HG03039 (cell line): Measurements from ENCODE around the gene ALG8.
A peak's percentile ranks its signal among the peaks of the same experiment; 100 is the strongest.

Experiments
- ATAC-seq: cut with Tn5 transposase; IDR thresholded peaks from one replicate; pipeline ENCODE4 v1.9.1; 2021; ENCODE audit warnings: mild to moderate bottlenecking, moderate library complexity; ENCODE audit not compliant: unreplicated experiment

ALG8 gene

DNA sequence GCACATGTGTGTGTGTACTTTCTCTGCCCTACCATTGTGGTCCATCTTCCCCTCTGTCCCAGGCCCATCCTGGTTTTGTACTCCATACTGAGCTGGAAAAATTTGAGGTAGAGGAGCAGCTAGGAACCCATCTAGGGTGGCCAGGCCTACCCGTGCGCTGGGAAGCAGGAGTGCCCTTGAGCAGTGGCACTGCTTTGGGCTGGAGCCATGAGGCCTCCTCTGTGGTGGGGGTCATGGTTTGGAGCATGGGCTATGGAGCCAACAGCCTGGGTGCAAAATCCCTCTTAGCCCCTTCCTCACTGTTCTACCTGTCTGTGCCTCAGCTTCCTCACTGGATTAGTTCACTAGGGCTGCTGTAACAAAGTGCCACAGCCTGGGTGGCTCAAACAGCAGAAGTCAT, 21.9 kb upstream of the ALG8 start:
- no peak for ATAC-seq

DNA sequence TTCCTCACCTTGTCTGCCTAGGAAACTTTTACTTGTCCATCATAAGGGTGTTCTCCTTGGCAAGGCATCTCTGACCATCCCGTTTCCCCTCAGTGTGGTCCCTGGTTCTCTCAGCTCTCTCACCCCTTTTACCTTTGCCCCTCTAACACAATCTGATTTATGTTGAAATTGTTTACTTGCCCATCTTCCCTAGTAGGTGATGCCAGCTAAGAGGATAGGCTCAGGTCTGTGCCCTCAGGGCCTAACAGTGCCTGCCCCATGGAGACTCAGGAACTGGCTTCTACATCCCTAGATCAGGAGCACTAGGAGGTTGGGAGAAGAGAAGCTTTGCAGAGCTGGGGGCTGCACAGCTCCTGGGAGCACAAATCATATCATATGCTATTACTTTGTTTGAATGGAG, 21.1 kb upstream of the ALG8 start:
- no peak for ATAC-seq

DNA sequence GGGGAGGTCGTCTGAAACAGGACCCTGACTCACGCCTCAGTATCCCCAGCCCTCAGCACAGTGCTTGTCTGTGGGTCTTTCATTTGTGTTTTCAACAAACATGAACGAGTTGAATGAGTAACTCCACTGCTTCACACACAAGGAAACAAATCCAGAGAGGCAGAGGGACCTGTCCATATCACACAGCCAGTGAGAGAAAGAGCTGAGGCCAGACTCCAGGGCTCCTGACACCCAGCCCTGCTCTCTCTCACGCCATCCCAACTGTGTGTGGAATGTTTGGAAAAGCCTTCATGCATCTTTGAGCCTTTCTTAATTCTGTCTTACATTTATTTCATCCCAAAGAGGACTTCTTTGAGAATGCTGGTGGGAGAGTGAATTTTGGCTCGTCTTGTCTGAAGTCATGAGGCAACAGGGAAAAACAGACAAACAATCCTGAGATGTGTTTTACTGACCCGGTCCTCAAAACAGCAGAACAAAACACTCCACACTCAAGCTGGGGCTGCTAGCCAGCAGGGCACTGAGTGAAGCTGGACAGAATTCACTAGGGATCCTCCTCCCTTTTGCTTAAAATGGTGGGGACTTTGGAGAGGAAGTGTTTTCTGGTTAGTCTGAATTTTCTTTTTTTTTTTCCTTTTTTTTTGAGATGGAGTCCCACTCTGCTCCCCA, 19.7 kb upstream of the ALG8 start:
- no peak for ATAC-seq

DNA sequence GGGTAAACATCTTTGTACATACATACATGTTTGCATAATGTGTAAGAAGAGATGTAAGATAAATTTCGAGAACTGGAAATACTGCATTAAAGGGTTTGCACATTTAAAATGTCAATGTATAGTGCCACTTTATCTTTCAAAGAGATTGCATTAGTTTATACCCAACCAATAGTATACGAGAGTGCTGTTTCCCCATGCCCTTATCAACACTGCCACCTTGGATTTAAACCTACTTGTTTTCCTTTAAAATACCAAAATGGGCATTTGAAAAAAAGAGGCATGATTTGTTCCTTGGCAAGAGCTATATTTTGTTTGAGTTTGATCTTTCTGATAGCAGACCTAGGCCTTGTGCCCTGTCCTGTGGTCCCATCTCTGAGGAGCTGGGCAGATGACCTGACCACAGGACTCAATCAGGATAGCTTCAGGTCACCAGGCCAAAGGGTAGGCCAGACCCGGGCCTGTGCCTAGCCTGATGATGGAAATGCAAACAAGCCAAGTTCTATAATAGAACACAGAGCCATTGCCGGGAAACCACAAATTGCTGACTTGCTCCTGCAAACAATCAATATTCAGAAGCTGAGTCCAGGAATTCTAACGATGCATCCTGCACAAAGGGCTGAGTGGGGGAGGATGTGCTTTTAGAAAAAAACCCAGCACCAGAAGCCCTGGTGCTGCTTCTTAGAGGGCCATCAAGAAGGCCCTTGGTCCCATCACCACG, 16.9 kb upstream of the ALG8 start:
- ATAC-seq = no peak

DNA sequence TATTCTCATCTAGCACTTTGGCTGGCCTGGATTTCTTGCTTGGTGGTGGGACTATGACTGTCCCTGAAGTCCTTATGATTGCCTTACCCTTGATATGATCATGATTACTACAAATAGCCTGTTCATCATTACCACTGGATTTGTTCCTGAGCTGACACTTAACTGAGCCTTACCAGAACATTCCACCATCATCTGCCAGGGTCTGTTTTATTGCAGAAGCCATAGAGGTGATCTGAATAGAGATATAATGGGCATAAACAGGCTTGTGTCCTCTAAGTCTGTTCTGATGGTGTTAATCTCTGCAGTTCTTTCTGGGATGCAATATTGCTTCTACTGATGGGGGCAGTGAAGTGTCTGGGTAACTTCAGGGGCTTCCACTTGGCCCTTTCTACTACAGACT, 12.4 kb upstream of the ALG8 start:
- no peak for ATAC-seq

DNA sequence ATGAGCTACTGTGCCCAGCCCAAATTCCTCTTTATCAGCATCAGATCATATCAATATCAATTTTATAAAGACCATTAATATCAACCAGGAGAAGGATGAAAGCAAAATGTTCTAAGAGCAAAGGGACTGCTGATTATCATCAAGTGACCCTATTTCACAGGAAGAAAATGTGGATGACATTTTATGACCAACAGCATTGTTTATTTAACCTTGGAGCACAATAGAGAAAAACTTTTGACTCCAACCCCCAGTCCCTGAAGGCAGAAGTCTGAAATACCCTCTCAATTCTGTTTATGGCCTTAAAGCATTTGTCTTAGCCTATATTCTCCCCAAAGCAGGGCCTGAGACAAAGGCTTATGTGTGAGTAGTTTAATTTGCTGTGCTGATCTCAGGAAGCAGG, 11.3 kb upstream of the ALG8 start:
- no peak for ATAC-seq

DNA sequence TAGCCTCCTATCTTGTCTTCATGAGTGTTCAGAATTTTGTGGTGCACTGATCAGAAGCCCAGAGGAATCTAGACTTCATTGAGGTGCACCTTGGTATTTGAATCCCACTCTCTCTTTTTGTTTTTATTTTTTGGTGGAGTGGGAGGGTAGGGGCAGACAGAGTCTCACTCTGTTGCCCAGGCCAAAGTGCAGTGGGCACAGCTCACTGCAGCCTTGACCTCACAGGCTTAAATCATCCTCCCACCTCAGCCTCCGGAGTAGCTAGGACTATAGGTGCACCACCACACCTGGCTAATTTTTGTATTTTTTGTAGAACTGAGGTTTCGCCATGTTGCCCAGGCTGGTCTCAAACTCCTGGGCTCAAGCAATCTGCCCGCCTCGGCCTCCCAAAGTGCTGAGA, 10.9 kb upstream of the ALG8 start:
- ATAC-seq = no peak

DNA sequence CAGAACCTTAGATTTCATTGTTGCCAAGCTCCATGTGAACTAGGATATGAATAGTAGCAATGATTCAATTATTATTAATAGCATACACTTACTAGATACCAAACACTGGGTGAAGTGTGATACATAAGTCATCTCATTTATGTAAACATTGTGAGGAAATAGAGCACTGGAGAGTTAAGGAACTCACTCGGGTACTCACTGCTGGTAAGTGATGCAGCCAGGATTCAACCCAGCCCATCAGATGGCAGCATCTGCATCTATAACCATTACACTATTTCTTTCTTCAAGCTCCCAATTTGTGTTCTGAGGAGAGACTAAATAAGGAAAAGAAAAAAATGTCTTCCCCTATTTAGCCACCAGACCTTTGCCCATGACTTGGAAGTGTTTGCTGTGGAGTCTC, 10.2 kb upstream of the ALG8 start:
- no peak for ATAC-seq

DNA sequence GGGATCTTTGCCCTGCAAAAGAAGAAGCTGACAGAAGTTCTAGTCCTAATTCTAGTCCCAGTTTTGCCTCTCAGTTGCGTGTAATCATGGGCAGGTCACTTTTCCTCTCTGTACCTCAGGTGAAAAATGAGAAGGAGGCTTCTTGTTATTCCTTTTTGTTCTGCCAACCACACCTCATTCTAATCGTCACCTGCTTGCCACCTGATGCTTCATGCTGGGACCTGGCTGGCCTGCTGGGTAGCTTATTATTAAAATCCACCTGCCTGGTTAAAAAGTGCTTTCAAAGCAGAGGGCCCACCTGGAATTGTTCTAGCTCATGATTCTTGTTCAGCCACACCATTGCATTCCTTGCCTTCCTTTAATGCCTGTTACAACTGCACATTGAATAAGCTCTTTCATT, 8.4 kb upstream of the ALG8 start:
- no peak for ATAC-seq

DNA sequence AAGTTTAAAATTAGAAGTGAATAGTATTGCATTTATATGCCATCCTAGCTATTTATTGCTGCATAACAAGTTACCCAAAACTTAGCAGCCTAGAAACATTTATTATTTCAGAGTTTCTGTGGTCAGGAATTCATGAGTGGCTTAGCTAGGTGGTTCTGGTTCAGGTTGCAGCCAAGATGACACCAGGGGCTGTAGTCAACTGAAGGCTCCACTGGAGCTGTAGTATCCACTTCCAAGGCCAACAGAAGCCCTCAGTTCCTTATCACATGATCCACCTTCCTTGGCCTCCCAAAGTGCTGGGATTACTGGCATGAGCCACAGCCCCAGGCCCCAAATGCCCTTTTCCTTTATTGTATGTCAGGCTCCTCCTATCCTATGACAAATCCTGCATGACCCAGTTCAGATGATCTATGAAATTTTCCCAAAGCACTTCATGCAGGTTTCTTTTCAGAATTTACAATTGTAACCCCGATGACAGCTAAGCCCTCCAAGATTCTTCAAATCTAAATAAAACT, 6.1 kb upstream of the ALG8 start:
- no peak for ATAC-seq

DNA sequence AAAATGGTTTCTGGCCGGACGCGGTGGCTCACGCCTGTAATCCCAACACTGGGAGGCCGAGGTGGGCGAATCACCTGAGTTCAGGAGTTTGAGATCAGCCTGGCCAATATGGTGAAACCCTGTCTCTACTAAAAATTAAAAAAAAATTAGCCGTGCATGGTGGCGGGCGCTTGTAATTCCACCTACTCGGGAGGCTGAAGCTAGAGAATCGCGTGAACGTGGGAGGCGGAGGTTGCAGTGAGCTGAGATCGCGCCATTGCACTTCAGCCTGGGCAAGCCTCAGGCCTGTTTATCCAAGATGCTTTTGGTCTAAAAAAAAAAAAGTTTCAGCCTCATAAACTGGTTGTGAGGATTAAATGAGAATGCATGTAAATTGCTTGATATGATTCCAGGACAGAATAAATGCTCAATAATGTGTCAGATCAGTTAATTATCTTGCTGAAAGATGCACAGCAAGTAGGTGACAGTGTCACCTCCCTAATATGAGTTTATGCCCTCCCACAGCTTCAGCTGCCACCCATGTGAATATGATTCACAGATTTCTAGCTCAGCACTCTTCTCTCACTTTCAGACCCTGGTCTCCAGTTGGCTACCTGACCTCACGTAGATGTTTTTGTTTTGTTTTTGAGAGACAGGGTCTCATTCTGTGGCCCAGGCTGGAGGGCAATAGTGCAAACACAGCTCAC, 1.1 kb upstream of the ALG8 start:
- no peak for ATAC-seq

DNA sequence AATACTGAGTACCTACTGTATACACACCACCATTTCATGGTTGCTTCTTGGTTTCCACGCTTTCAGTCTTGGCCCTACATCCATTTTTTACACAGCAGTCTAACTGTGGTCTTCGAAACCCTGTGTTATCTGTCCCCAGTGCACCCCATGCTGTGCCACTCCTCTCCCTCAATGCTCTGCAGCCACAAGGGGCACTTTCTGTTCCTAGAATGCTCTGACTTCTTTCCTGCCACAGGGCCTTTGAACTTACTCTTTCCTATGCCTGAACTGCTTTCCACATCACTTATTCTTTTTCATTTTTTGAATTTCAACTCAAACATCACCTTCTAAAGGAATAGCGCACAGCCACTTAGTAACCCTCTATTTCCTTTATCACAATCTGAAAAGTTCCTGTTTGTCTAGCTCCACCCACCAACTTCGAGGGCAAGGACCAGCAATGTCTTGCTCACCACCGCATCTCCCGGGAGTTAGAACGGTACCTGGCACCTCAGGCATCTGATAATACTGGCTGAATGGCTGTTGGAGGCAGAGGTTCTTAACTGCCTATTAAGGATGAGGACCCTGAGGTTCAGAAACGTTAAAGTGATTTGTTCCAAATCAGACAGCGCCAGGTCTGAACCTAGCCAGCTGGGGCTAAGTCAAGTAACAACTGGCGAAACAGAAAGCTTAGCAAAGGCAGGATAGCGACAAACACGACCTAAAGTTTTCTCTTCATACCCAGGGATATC, 568 bp downstream of the ALG8 start:
- peak; percentile 19 for ATAC-seq

DNA sequence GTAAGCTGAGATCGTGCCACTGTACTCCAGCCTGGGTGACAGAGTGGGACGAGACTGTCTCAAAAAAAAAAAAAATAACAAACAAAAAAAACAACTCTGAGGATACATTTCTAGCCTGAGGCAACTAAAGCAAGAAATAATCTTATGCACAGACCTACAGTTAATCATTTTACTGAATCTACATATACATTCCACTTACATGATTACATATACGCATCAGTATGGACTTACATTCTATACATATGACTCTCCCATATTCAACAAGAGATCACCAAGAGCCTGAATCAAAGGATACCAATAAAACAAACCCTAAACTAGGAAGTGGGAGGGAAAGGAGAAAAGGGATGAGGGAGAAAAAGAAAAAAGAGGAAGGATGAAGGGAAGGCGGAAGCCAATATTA, 1.1 kb downstream of the ALG8 start:
- ATAC-seq = no peak

DNA sequence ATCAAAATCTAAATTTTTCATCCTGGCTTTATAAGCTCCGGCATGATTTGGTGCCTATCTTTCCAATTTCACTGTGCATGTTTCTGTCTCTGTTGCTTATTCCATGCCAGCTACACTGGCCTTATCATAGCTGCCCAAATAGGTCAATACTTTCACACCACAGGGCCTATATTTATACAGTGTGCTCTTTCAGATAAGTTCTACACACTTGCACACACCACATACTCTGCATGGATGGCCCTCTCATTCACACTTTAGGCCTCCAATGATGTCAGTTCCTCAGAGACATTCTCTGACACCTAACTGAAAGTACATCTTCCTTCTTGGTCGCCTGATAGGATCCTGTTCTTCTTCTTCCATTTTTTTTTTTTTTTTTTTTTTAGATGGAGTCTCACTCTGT, 7.0 kb downstream of the ALG8 start:
- no peak for ATAC-seq

DNA sequence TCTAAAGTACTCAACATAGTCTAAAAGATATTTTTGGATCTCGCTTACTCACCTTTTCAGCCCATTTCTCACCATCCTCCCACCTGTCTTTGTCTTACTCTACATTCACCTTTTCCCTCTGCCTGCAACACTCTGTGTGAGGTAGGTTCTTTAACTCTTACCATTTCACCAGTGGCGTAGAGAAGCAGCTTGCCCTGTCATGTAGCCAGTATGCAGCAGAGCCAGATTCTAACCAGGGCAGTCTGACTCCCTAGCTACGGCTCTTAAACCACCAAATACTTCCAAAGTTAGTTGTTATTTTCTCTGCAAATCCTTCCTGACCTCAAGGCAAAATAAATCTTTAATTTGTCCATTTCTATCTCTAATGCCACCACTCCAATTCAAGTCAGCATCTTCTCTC, 7.5 kb downstream of the ALG8 start:
- no peak for ATAC-seq

DNA sequence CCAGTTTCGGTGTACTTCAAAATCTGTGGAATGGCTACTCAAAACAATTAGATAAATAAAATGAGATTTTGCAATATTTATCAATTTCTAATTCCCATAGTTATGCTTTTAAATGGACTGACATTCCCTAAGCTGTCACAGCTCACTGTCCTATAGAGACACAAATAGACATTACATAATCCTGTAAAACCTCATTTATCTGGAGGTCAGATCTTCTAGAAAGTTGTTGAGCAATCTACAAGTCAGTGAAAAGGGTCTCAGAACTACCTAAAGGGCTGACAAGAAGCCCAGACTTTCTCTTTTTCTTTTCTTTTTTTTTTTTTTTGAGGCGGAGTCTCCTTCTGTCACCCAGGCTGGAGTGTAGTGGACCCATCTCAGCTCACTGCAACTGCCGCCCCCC, 12.0 kb downstream of the ALG8 start:
- ATAC-seq = no peak

DNA sequence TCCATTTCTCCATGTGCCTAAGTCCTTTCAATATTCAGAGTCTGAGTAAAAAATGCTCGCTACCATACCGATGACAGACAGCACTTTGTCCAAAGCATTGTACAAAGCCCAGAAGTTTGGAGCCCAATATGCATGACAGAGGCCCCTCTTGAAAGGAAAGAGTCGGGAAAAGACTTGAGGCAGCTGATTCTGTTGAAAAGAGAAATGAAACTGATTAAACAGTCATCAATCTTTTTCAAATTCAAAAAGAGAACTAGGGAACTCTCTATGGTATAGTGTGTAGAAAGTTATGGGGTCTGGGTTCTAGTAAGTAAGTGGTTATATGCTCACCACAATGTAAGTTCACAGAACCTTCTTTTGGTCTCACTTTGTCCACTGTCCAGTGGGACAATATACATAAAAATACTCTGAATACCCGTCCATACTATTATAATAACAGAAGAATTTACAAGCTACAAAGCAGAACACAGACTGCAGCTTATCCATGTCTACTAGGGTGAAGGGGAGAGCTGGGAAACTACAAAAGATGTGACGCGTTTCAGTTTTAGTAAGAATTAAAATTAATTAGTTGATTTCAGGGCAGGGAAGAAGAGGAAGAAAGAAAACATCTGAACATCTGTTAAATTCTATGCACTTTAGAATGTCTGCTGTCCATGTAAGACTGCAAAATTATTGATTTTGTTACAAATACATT, 26.7 kb downstream of the ALG8 start:
- no peak for ATAC-seq

DNA sequence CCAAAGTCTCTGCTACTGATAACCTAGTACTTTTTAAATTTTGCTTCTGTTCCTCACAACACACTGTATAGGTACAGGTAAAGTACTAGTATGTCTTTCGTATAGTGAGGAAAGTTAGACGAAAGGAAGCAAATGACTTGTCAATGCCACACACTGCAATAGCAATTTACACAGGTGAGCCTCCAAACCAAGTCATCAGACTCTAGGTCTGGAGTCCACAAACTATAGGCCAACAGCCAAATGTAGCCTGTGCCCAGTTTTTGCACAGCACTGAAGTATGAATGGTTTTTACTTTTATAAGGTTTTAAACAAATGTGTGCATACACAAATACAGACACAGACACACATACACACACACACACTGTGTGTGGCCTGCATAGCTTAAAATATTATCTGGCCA, 28.1 kb downstream of the ALG8 start:
- ATAC-seq = no peak

DNA sequence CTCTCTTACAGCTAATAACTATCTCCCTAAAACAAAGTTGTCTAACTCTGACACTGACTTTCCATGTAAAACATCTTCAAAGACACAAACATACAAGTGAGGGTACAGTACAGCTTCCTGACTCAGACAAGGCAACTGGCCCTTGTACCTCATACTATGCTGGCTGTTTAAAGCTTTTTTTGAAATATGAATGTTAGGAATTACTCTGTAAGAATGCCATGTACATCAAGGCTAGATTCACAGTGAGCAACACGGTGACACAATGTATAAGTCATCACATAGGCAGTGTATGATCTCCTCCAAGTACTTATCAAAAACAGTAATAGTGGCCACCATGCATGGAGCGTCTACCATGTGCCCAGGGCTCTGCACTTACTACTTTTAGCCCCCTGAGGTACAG, 28.6 kb downstream of the ALG8 start:
- no peak for ATAC-seq

DNA sequence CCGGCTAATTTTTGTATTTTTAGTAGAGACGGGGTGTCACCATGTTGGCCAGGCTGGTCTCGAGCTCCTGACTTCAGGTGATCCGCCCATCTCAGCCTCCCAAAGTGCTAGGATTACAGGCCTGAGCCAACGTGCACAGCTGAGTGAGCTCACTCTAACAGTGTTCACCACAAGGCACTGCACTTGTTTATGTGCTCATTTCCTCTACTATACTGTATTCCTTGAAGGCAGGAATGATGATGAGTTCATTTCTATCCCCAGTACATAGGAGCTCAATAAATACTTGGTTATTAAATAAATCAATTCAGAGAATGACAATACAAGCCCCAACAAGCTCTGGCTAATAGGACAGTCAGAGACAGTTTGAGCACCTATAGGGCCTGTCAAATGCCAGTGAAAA, 29.1 kb downstream of the ALG8 start:
- ATAC-seq = no peak
